SK-N-SH treated with all-trans-retinoic acid at 6 μM for 48 hours (cell line): ENCODE results near the gene NT5DC1.

ENCODE experiments used
- CREB5 ChIP-seq: fragments of 250-450 bp; sonication (Bioruptor Pico); IDR thresholded peaks from 2 replicates; pipeline ENCODE4 v1.5.1; 2020; ENCODE audit warnings: low read depth, mild to moderate bottlenecking, moderate library complexity
- ESRRG ChIP-seq: fragments of 250-450 bp; sonication (Bioruptor Pico); IDR thresholded peaks from 2 replicates; pipeline ENCODE4 v1.6.1; 2021; ENCODE audit warnings: mild to moderate bottlenecking
- PATZ1 ChIP-seq: fragments of 250-450 bp; sonication (Bioruptor Pico); IDR thresholded peaks from 2 replicates; pipeline ENCODE4 v1.8.0; 2020; ENCODE audit warnings: mild to moderate bottlenecking, moderate library complexity, borderline replicate concordance
- SNAI2 ChIP-seq: fragments of 250-450 bp; sonication (Bioruptor Pico); IDR thresholded peaks from 2 replicates; pipeline ENCODE4 v1.5.0; 2020; ENCODE audit warnings: mild to moderate bottlenecking, moderate library complexity
- TCF4 ChIP-seq: fragments of 250-450 bp; sonication (Bioruptor Pico); IDR thresholded peaks from 2 replicates; pipeline ENCODE4 v1.8.0; 2021; ENCODE audit warnings: mild to moderate bottlenecking, moderate library complexity, borderline replicate concordance
- TSHZ2 ChIP-seq: fragments of 250-450 bp; sonication (Bioruptor Pico); IDR thresholded peaks from 2 replicates; pipeline ENCODE4 v1.5.0; 2020; ENCODE audit warnings: mild to moderate bottlenecking, moderate library complexity
- ZFP3 ChIP-seq: fragments of 250-450 bp; sonication (Bioruptor Pico); IDR thresholded peaks from 2 replicates; pipeline ENCODE4 v1.5.0; 2020; ENCODE audit warnings: mild to moderate bottlenecking, moderate library complexity
- ZNF565 ChIP-seq: fragments of 450-650 bp; formaldehyde crosslinking; conservative IDR thresholded peaks from 2 replicates; pipeline ENCODE4 v1.5.0; 2020; ENCODE audit warnings: low read depth, mild to moderate bottlenecking, moderate library complexity

GRCh38 chr6:116106146-116106545 lies 5.5 kb downstream of the NT5DC1 start:
- no peak for TF ChIP-seq ZFP3
- no peak for TF ChIP-seq TCF4 (CRISPR knock-in tag)
- TF ChIP-seq PATZ1 (CRISPR knock-in tag): no peak
- no peak for TF ChIP-seq SNAI2 (CRISPR knock-in tag)
- TF ChIP-seq CREB5: no peak
- TF ChIP-seq ZNF565 (CRISPR knock-in tag): no peak
- no peak for TF ChIP-seq ESRRG
- no peak for TF ChIP-seq TSHZ2 (CRISPR knock-in tag)
